Measurements from ENCODE around the gene TMEM240. TPM values are rescaled to one million over a fixed set of nuclear protein-coding genes. Genes with fewer than 3 reads are reported as not detected.

The TMEM240 gene
- total and polyA plus RNA-seq, 4 donors, result 0.14 to 0.33 (median 0.33) TPM; not detected in 1

DNA sequence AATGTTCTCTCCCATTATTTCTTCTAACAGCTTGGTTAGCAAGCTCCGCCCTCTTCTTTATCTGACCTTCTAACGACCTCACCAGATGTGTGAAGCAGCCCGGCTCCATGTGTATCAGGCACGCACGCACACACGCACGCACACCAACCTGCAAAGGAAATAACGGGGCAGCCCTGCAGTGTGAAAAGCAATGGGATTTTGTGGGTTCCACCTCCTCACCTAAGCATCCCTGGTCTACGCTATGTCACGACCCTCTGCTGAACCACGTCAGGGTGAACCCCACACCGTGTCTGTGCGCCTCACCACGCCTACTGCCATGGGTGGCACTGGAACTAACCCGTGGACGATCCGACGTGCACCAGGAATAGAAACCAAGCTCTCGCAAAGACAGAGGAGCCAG is 23.8 kb upstream of the TMEM240 start (continued):
- TF ChIP-seq, protein P1, sequence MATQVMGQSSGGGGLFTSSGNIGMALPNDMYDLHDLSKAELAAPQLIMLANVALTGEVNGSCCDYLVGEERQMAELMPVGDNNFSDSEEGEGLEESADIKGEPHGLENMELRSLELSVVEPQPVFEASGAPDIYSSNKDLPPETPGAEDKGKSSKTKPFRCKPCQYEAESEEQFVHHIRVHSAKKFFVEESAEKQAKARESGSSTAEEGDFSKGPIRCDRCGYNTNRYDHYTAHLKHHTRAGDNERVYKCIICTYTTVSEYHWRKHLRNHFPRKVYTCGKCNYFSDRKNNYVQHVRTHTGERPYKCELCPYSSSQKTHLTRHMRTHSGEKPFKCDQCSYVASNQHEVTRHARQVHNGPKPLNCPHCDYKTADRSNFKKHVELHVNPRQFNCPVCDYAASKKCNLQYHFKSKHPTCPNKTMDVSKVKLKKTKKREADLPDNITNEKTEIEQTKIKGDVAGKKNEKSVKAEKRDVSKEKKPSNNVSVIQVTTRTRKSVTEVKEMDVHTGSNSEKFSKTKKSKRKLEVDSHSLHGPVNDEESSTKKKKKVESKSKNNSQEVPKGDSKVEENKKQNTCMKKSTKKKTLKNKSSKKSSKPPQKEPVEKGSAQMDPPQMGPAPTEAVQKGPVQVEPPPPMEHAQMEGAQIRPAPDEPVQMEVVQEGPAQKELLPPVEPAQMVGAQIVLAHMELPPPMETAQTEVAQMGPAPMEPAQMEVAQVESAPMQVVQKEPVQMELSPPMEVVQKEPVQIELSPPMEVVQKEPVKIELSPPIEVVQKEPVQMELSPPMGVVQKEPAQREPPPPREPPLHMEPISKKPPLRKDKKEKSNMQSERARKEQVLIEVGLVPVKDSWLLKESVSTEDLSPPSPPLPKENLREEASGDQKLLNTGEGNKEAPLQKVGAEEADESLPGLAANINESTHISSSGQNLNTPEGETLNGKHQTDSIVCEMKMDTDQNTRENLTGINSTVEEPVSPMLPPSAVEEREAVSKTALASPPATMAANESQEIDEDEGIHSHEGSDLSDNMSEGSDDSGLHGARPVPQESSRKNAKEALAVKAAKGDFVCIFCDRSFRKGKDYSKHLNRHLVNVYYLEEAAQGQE (IDR thresholded peaks at IDR 0.05), result no peak

DNA sequence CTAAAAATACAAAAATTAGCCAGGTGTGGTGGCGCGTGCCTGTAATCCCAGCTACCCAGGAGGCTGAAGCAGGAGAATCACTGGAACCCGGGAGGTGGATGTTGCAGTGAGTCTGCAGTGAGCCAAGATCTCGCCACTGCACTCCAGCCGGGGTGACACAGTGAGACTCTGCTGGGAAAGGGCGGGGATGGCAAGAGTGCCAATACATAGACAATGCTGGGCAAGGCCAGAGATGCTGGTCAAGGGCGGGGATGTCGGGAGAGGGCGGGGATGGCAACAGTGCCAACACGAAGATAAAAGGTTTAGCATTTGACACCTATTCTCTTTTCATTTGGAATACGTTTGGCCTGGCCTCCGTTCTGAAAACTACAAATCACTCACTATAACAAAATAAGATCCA is 23.3 kb upstream of the TMEM240 start:
- TF ChIP-seq FOXA2 (IDR thresholded peaks at IDR 0.05) (no peak), HNF4G (IDR thresholded peaks at IDR 0.05) (no peak), NR2F2 (IDR thresholded peaks at IDR 0.05) (no peak), RAD21 (IDR thresholded peaks at IDR 0.05) (no peak), SP1 (IDR thresholded peaks at IDR 0.05) (no peak), TAF1 (conservative IDR thresholded peaks at IDR 0.05) (no peak), FOXA1 (IDR thresholded peaks at IDR 0.05) (no peak), YY1 (IDR thresholded peaks at IDR 0.05) (no peak)
- TF ChIP-seq, protein P2, sequence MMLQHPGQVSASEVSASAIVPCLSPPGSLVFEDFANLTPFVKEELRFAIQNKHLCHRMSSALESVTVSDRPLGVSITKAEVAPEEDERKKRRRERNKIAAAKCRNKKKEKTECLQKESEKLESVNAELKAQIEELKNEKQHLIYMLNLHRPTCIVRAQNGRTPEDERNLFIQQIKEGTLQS (IDR thresholded peaks at IDR 0.05), result no peak
- TF ChIP-seq, protein P1 (IDR thresholded peaks at IDR 0.05), result no peak
- Histone ChIP-seq H3K36me3 (ENCODE audit: control insufficient read depth in 4 of 4, insufficient read depth in 3 of 4, low read depth in 1 of 4, low read length in 3 of 4) (peaks cover 20 to 29% (median 24%) of the 10 kb centered on the region in 4 donors), H3K27me3 (ENCODE audit: control insufficient read depth in 4 of 4, insufficient read depth in 4 of 4, low read length in 3 of 4) (no peaks in the 10 kb centered on the region), H3K27ac (ENCODE audit: low read depth in 1 of 2, low read length in 2 of 2) (no peak overlapping the region), H3K4me3 (ENCODE audit: low read depth in 1 of 3, low read length in 3 of 3) (no peak overlapping the region), H3K9ac (ENCODE audit: low read depth in 1 of 2, low read length in 2 of 2) (no peak overlapping the region), H3K9me3 (ENCODE audit: control insufficient read depth in 4 of 4, low read length in 3 of 4) (no peaks in the 10 kb centered on the region), H3K4me1 (ENCODE audit: control insufficient read depth in 4 of 4, insufficient read depth in 4 of 4, low read length in 3 of 4) (peaks cover 6 to 26% (median 12%) of the 10 kb centered on the region in 4 donors)
- WGBS, result 94% methylated on average over 12 of the region's 12 CpGs
- no peak for DNase-seq (ENCODE audit: low spot score)

DNA sequence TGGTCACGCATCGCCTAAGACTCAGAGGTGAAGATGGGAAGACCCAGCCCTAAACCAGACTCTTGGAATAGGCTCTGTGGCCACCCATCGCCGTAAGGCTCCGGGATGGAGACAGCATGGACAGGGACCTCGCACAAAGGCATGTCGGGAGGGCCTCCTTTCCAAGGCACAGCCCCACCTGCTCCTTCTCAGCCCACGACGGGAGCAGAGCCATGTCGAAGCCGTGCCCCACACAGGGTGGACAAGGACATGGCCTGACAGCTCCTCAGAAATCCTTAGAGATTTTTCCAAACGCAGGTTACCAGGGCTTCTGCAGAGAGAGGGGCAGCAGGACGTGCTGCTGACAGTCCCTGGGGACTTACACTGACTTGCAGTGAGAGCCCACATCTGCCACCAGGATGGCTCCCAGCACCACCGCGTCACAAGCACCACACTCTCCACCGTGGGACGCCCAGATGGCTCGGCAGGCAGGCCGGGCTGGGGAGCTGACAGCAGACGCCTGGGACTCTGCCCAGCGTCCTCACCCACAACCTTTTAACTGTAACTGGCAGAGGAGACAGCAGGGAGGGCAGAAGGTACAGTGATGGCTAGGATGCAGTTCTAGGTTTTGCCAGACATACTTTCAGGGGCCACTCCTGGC is 22.3 kb upstream of the TMEM240 start:
- peaks cover 6 to 17% (median 12%) of the 10 kb centered on the region in 4 donors for H3K4me1 ChIP-seq (ENCODE audit: control insufficient read depth in 4 of 4, insufficient read depth in 4 of 4, low read length in 3 of 4)
- TF ChIP-seq FOXA2 (IDR thresholded peaks at IDR 0.05), result no peak
- TF ChIP-seq, protein P2 (IDR thresholded peaks at IDR 0.05), result no peak
- WGBS, result 95% methylated on average over 21 of the region's 21 CpGs

More for the DNA sequence above, 22.3 kb upstream of the TMEM240 start:
- H3K27ac ChIP-seq (ENCODE audit: low read depth in 1 of 2, low read length in 2 of 2), result no peak overlapping the region
- no peak overlapping the region for H3K9ac ChIP-seq (ENCODE audit: low read depth in 1 of 2, low read length in 2 of 2)
- no peak for DNase-seq (ENCODE audit: low spot score)
- no peaks in the 10 kb centered on the region for H3K9me3 ChIP-seq (ENCODE audit: control insufficient read depth in 4 of 4, low read length in 3 of 4)
- H3K36me3 ChIP-seq (ENCODE audit: control insufficient read depth in 4 of 4, insufficient read depth in 3 of 4, low read depth in 1 of 4, low read length in 3 of 4), result peaks cover 20 to 29% (median 24%) of the 10 kb centered on the region in 4 donors
- H3K27me3 ChIP-seq (ENCODE audit: control insufficient read depth in 4 of 4, insufficient read depth in 4 of 4, low read length in 3 of 4), result no peaks in the 10 kb centered on the region
- no peak overlapping the region for H3K4me3 ChIP-seq (ENCODE audit: low read depth in 1 of 3, low read length in 3 of 3)

Measured in liver (tissue), 9 donors.